Stimulated activated CD8-positive, alpha-beta memory T cell treated with anti-CD3 and anti-CD28 coated beads, Interleukin-7, amount 100 ng/mL, for 48 hours (primary cell): Measurements from ENCODE around the gene OASL.

Experiments used
- DNase-seq, 2 donors: peaks; one replicate each; pipeline ENCODE4 v3.0.0-alpha.2; 2020; ENCODE audit warnings: low read depth in 1 of 2; ENCODE audit errors: extremely low read depth in 1 of 2

Gene OASL

GRCh38 chr12:121015825-121016766, 22.9 kb downstream of the OASL start, which contains the start of gene C12orf43:
Gene C12orf43 (minus strand): TSS chr12:121016487. CDS start chr12:121016474, 13 bp downstream.
- peak; percentile 73 to 88 for DNase-seq

GRCh38 chr12:121013715-121014114, 25.3 kb downstream of the OASL start:
- DNase-seq: no peak

GRCh38 chr12:121011820-121012219, 27.2 kb downstream of the OASL start:
- DNase-seq: no peak

- no peak for DNase-seq
These were observed 28.2 kb downstream of the OASL start for GRCh38 chr12:121010860-121011259.

- no peak for DNase-seq
These were observed 29.3 kb downstream of the OASL start for GRCh38 chr12:121009741-121010140.

- DNase-seq: no peak
These were observed 30.5 kb downstream of the OASL start for GRCh38 chr12:121008347-121009098.

GRCh38 chr12:121005346-121005815, 33.7 kb downstream of the OASL start:
- DNase-seq: peak; percentile 16 to 25

- no peak for DNase-seq
These were observed 34.7 kb downstream of the OASL start for GRCh38 chr12:121004253-121004815.

- DNase-seq: no peak
These were observed 35.4 kb downstream of the OASL start for GRCh38 chr12:121003650-121004049.

GRCh38 chr12:121001841-121002483, 37.1 kb downstream of the OASL start:
- DNase-seq: no peak

GRCh38 chr12:121001060-121001459, 38.0 kb downstream of the OASL start:
- DNase-seq: no peak

- no peak for DNase-seq
These were observed 38.5 kb downstream of the OASL start for GRCh38 chr12:121000530-121000929.

GRCh38 chr12:120999191-121000120, 39.6 kb downstream of the OASL start:
- DNase-seq: no peak

GRCh38 chr12:120998435-120998834, 40.6 kb downstream of the OASL start:
- DNase-seq: no peak

GRCh38 chr12:120997448-120997847, 41.6 kb downstream of the OASL start:
- no peak for DNase-seq

GRCh38 chr12:120996133-120996746, 42.8 kb downstream of the OASL start:
- DNase-seq: no peak

- DNase-seq: no peak
These were observed 44.3 kb downstream of the OASL start for GRCh38 chr12:120994589-120995337.

- DNase-seq: no peak
These were observed 45.0 kb downstream of the OASL start for GRCh38 chr12:120994059-120994458.

- no peak for DNase-seq
These were observed 45.5 kb downstream of the OASL start for GRCh38 chr12:120993496-120993895.
